Activated naive CD4-positive, alpha-beta T cell treated with anti-CD3 and anti-CD28 coated beads, Interleukin-2, amount 50 U/mL, for 24 hours (primary cell): ENCODE results near the gene GALNT3.

Experiments used
- H3K27ac Mint-ChIP-seq: one replicate; pipeline ENCODE4 v1.8.0; 2021; ENCODE audit warnings: mild to moderate bottlenecking, mixed read lengths
- H3K27me3 Mint-ChIP-seq: one replicate; pipeline ENCODE4 v1.8.0; 2021; ENCODE audit warnings: mixed read lengths
- H3K36me3 Mint-ChIP-seq: one replicate; pipeline ENCODE4 v1.8.0; 2021; ENCODE audit warnings: mixed read lengths
- H3K4me1 Mint-ChIP-seq: one replicate; pipeline ENCODE4 v1.8.0; 2021; ENCODE audit warnings: mixed read lengths
- H3K4me3 Mint-ChIP-seq: one replicate; pipeline ENCODE4 v1.8.0; 2021; ENCODE audit warnings: mild to moderate bottlenecking, mixed read lengths
- H3K9me3 Mint-ChIP-seq: one replicate; pipeline ENCODE4 v1.8.0; 2021; ENCODE audit warnings: mixed read lengths

Gene GALNT3

GRCh38 chr2:165718610-165719210, 75.3 kb downstream of the GALNT3 start:
- H3K4me1 Mint-ChIP-seq, result no peaks in the 10 kb centered on the region
- H3K27ac Mint-ChIP-seq, result no peak overlapping the region
- H3K9me3 Mint-ChIP-seq, result no peaks in the 10 kb centered on the region
- H3K36me3 Mint-ChIP-seq, result no peaks in the 10 kb centered on the region
- peaks cover 5% of the 10 kb centered on the region for H3K27me3 Mint-ChIP-seq
- no peak overlapping the region for H3K4me3 Mint-ChIP-seq

GRCh38 chr2:165716091-165716490, 78.0 kb downstream of the GALNT3 start:
- Mint-ChIP-seq H3K9me3 (no peaks in the 10 kb centered on the region), H3K27me3 (peaks cover 3% of the 10 kb centered on the region), H3K36me3 (no peaks in the 10 kb centered on the region), H3K4me1 (no peaks in the 10 kb centered on the region), H3K27ac (no peak overlapping the region), H3K4me3 (no peak overlapping the region)

DNA sequence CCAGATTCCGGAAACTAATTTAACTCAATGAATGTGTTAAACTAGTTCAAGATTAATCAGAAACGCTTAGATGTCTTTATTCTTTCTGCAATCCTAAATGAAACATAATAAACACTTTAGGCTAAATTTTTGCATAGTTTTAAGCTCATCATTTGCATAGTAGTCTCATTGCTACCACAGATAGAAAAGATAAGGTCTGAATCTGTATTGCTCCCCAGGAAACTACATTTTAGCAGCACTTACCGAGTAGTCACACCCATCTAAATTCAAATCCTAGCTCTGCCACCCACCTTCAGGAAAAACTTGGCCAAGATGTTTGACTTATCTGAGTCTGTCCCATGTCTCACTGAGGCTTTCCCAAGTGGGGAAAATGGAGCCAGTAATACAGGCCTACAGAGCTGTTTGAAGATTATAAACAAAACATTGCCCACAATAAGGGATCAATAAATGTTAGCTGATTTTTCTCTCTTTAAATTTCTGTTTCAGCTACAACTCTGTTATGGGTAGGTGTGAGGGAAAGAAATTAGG, 87.0 kb downstream of the GALNT3 start:
- Mint-ChIP-seq H3K36me3 (no peaks in the 10 kb centered on the region), H3K27me3 (peaks cover 2% of the 10 kb centered on the region), H3K4me1 (no peaks in the 10 kb centered on the region), H3K27ac (no peak overlapping the region), H3K4me3 (no peak overlapping the region), H3K9me3 (no peaks in the 10 kb centered on the region)

DNA sequence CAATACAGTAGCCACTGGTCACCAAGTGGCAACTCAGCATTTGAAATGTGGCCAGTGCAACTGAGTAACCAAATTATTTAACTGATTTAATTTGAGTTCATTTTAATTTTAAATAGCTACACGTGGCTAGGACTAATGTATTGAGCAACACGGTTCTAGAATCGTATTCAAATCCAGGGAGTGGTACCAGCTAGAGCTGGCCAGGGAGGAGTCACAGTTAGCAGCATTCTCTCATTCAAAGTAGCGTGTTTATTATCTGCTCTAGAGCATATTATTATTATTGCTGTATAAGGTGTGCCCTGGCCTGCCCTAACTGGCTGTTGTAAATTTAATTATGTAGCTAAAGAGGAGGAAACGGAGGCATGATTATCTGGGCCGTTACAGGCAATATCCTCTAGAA, 92.9 kb downstream of the GALNT3 start:
- H3K4me3 Mint-ChIP-seq, result no peak overlapping the region
- H3K27ac Mint-ChIP-seq, result no peak overlapping the region
- H3K27me3 Mint-ChIP-seq, result no peaks in the 10 kb centered on the region
- H3K9me3 Mint-ChIP-seq, result no peaks in the 10 kb centered on the region
- H3K4me1 Mint-ChIP-seq, result no peaks in the 10 kb centered on the region
- H3K36me3 Mint-ChIP-seq, result no peaks in the 10 kb centered on the region

DNA sequence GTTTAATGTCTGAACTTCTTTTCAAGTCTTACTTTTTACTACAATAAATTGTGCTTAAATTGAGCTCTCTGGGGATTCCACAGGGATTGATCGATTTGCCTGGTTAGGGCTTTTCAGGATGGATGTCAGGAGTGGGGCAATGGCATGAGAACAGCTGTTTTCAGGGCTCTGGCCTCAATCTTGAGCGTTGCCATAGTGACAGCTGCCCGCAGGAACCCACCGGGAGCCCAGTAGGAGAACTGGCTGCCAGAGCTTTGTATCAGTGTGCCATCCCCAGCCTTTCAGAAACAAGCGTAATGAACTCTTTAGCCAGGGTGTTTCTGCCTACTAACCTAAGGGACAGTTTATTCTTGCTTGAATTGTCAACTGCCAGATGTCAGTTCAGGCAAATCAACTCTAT, 93.5 kb downstream of the GALNT3 start:
- Mint-ChIP-seq H3K9me3 (no peaks in the 10 kb centered on the region), H3K4me3 (no peak overlapping the region), H3K27ac (no peak overlapping the region), H3K36me3 (no peaks in the 10 kb centered on the region), H3K4me1 (no peaks in the 10 kb centered on the region), H3K27me3 (no peaks in the 10 kb centered on the region)

GRCh38 chr2:165699946-165700345, 94.1 kb downstream of the GALNT3 start:
- Mint-ChIP-seq H3K27ac (no peak overlapping the region), H3K4me3 (no peak overlapping the region), H3K27me3 (no peaks in the 10 kb centered on the region), H3K36me3 (no peaks in the 10 kb centered on the region), H3K4me1 (no peaks in the 10 kb centered on the region), H3K9me3 (no peaks in the 10 kb centered on the region)

- H3K9me3 Mint-ChIP-seq, result no peaks in the 10 kb centered on the region
- no peak overlapping the region for H3K27ac Mint-ChIP-seq
- no peak overlapping the region for H3K4me3 Mint-ChIP-seq
- no peaks in the 10 kb centered on the region for H3K27me3 Mint-ChIP-seq
- H3K36me3 Mint-ChIP-seq, result no peaks in the 10 kb centered on the region
- H3K4me1 Mint-ChIP-seq, result no peaks in the 10 kb centered on the region
Measured at GRCh38 chr2:165698444-165698884, 95.6 kb downstream of the GALNT3 start.

GRCh38 chr2:165697748-165698443, 96.2 kb downstream of the GALNT3 start:
- H3K4me1 Mint-ChIP-seq, result no peaks in the 10 kb centered on the region
- no peak overlapping the region for H3K4me3 Mint-ChIP-seq
- no peaks in the 10 kb centered on the region for H3K9me3 Mint-ChIP-seq
- no peak overlapping the region for H3K27ac Mint-ChIP-seq
- no peaks in the 10 kb centered on the region for H3K36me3 Mint-ChIP-seq
- no peaks in the 10 kb centered on the region for H3K27me3 Mint-ChIP-seq
